ENCODE measurements around the gene HNRNPM.

The HNRNPM gene

DNA sequence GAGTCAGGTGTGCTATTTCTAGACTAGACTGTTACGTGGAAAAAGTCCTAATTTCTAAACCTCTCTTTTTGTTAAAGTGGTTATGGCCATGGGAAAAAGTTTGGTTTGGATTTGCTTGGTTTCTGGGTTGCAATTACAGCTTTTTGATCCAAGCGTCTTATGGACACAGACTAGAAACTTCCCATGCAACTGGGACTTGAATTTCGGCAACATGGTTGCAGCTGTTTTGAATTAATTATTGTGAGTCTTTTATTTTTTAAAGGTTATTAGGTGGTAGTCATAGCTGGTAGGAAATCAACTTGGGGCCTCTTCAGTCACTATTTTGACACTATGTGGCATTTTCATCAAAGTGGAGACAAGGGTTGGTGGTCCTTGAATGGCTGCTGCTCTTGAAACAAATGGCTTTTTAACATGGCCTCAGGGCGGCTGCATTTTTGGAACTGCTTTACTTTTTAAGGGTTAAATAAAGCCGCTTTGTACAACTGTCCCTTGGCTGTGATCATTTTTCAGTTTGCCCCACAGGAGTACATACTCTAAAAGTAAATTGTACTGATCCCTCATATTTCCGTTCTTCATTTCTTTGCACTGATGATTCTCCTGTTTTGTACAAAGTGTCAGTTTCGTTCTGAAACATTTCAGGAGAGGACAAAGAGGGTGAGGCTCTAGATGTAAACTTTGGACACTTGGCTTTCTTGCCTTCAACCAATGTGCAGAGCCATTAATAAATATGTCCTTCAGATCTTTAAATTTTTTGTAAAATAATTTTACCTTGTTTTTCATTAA is 15.9 kb downstream of the HNRNPM start:
- DNase-seq = no peak

DNA sequence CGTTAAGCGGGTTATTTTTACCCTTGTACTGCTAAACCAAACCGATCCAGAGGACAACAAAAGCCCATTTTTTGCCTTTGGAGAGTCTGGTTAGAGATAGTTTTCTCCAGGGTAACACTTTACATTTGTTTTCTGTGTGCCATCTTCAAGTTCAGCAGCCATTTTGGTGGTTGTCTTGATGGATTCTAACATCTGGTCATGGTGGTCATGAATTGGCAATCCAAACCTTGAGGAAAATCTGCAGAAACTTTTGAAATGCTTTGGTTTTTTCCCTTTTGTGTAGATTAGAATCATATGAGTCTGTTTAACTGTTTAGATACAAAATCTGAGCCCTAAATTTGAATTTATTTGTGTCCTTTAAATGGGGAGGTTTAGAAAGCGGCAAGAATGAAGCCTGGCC is 16.6 kb downstream of the HNRNPM start:
- no peak for DNase-seq

DNA sequence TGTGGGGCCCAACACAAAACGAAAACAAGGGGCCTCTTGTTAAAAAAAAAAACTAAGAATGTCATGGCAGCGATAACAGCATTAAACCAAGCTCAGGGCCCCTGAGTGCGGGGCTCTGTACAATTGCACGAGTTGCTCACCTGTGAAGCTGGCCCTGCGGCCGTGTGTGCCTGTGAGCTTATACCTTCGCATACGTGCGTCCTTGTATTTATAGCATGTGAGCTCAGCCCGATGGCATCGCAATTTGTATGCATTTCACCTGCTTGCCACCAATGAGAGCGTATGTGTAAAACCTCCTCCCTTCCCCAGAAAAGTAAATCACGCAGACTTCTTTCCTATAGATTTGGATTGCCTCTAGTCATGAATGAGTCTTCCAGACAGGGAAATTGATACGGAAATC is 17.1 kb downstream of the HNRNPM start:
- no peak for DNase-seq

DNA sequence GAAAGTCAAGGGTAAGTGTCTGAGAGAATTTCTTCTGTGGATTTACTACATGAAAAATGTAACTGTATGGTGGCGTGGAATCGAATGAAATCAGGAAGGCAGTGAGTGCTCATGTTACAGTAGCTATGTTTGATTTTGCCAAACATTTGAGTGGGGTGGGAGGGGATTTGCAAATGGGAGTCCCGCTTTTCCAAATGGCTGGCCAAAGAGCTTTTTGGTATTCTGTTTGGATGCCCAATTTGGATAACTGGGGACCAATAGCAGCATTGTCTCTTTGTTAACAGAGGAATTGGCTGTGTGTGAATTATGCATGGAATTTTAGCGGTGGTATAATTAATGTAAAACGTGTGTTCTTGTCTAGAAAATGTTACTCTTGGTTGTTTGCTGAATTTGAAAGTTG is 17.8 kb downstream of the HNRNPM start:
- no peak for DNase-seq

DNA sequence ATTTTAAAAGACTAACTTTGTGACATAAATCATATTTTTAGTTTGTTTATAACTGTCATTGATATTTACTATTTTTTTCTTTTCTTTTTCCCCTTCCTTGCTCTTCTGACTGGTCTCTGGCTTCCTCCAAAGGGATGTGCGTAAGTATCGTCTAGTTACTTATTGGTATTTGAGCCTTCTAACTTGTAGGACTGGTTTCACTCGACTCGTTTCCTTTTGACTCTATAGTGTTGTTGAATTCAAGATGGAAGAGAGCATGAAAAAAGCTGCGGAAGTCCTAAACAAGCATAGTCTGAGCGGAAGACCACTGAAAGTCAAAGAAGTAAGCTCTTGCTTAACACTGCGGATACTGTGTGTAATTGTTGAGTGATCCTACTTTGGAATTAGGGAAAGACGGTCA is 18.6 kb downstream of the HNRNPM start:
- no peak for DNase-seq

DNA sequence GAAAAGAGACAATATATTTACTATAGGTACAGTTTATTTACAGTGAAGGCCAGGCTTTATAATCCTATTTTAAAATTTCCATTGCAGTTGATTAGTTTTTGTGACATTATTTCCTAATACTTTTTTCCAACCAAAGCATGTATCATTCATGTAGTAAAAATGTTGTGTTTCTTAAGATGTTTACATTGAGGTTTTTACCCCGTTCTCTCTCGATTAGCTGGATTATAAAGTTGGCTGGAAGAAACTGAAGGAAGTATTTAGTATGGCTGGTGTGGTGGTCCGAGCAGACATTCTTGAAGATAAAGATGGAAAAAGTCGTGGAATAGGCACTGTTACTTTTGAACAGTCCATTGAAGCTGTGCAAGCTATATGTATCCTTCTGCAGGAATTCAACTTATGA is 21.2 kb downstream of the HNRNPM start:
- DNase-seq = no peak

DNA sequence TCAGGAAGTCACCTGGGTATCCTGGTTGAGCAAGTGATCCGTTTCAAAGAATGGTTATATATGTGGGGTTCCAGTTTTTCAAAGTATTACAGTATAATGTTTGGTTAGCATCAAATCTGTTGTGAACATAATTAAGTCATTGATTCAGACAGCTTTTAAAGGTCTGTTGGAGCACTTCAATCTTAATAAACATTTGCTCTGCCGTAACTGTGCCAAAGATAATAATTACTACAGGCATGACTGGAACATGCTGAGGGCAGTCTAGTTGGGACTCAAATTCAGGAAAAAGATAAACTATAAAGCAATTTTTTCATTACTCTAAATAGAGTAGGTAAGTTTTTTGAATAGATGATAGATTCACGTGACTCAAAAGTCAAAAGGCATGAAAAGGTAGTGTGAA is 23.3 kb downstream of the HNRNPM start:
- no peak for DNase-seq

DNA sequence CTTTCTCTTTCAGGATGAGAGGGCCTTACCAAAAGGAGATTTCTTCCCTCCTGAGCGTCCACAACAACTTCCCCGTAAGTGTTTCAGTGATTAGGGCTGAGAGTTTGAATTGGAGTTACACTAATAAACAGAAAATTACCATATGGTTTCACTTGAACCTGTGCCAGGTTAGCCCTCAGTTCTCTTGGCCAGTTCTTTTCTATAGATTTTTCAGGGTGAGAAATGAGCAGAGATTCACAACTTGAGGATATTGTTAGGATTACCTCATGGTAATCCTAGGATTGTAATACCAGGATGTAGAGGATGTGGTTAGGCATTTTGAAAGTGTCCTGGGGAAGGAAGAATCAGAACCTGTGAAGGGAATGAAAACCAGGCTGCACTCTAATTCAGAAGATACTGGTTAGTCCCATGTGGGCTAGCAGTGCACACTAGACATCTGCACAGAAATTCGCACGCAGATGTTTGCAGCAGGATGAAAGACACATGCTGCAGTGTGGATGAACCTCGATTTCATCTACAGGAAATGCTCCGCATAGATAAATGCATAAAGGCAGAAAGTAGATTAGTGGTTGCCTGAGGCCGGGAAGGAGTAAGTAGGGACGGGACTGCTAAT is 24.1 kb downstream of the HNRNPM start:
- no peak for DNase-seq

DNA sequence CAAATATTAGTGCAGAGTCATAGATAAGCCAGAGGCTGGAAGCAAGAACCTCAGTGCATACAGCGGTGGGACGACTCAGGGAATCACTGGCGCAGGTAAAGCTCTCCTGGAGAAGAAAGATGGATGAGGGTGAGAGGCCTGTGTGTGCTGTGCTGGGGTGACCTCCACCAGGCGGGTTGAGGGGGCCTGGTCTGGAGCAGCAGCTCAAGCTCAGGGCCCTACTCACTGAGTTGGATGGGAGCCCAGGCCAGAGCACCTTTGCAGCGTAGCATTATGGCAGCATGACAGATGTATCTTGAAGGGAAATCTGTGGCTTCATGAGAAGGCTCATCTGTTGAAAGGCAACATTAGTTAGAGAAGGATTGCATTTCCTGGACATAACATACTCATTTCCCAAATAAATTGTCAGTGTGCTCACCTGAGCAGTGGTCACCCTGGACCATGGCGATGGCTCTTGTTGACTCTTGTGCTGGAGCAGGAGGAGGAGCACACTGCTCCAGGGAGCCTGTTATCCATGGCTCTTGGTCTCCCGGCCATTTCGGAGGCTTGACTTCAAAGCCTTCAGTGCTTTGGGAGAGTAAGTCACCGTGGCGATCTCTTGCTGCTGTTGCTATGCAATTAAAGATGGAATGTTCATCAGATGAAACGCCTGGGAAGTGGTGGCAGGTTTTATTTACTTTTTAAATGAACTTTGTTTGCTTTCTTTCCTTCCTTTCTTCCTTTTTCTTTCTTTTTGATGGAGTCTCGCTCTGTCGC is 25.0 kb downstream of the HNRNPM start:
- DNase-seq = no peak

DNA sequence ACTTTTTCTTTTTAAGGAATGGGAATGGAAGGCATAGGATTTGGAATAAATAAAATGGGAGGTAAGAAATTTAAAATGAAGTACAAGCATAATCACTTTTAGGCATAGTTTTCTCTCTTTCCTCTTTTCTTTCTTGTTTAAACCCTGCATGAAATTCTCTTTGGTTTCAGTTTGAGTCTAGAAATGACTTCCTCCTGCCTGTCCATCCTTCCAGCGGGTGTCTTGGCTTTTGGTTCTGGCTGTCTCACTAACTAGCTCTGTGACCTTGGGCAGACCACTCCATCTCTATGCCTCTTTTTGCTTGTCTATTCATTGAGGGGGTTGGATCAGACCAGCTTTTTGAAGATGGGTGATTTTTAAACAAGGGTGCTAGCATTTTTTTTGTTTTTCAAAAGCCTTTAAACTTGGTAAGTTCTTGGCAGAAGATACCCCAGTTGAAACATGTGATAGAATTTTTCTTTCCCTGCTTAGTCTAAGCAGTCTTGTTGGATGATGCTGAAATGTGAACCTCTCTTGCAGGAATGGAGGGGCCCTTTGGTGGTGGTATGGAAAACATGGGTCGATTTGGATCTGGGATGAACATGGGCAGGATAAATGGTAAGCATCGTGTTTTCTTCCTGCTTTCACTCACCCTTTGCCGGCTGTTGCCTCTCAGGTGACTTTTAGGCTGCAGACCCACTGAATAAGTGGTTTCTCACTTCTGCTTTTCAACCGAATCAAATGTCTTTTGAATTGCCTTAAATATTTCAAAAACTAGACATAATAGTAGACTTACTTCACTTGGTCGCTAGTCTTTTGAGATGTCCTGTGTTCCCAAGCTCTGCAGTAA is 29.1 kb downstream of the HNRNPM start:
- DNase-seq = no peak

DNA sequence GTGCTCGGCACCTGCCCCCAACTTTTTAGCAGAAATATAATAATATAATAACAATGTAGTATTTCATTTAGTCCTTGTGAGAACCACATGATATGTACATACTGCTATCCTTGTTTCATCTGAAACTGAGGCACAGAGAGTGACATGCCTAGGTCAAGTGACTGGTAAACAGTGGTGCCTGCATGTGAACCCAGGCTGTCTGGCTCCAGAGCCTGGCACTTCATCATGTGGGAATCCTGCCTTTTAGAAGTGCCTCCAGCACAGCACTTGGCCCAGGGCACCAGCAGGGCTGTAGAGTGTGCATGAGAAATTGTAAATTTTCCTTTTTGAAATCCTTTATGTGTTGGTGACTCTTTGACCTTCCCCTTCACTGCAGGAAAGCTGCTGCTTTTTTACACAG is 30.2 kb downstream of the HNRNPM start:
- DNase-seq = no peak

DNA sequence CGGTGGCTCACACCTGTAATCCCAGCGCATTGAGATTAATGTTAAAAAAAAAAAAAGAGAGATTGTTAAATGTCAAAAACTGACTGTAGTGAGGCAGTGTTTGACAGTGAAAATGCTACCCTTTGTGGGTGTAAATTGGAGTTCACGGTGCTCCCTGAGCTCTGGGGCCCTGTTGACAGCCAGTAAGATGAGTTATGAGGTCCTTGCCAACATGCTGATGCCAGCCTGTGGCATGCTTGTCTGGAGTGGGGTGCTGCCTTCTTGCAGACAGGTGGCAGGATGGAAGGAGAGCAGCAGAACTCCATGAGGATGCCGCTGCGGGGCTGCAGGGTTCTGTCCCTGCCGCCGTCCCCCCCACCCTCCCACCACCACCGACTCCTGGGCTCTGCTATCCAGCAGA is 31.7 kb downstream of the HNRNPM start:
- DNase-seq = no peak

DNA sequence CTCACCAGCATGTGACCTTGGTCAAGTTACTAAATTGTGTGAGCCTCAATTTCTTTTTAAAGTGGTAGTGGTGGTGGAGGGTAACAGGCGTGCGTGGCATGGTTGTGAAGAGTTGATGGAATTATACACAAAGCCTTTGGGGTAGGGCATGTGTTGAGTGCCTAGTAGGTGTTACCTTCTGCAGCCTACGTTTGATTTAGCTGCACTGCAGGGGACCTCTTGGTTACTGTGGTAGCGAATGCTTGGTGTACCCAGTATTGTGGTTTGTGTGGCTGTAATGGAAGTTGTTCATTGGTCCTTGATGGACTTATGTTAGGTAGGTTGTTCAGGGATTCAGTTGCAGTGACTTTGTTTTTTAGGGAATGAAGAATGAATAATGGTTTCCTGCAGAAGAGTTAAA is 33.1 kb downstream of the HNRNPM start:
- no peak for DNase-seq

DNA sequence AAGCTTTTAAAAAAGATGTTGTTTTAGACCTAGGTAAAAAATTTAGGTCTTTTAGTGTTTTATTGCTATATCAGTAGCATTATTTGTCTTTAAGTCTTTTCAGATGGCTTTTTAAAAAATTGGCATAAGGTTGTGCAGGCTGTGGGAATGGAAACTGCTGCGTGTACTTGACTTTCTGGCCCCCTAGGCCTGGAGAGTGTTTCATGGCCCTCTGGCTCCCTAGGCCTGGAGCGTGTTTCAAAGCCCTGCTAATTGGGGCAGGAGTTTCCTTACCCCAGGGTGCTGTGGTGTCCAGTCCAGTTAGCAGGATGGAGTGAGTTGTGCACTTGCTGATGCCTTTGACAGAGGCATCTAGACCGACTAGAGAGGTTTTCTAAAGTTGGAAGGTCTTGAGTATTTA is 33.8 kb downstream of the HNRNPM start:
- DNase-seq = no peak

DNA sequence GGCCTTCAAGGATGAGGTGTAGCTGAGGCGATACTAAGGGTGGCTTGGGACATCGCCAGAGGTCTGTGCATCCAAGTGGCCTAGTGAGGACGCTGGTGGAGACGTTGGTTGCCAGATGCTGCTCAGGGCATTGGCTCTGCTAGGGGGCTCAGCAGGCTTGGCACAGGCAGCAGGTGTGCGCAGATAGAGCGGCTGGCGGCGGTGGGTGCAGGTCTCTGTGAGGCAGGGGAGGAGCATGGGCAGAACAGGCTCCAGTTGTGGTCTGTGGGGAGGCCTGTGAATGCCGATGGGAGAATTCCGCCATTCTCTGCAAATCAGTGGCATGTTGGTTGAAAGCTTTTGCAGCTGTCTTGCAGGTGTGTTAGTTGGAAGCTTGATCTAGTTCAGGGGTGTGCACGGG is 36.4 kb downstream of the HNRNPM start:
- no peak for DNase-seq

DNA sequence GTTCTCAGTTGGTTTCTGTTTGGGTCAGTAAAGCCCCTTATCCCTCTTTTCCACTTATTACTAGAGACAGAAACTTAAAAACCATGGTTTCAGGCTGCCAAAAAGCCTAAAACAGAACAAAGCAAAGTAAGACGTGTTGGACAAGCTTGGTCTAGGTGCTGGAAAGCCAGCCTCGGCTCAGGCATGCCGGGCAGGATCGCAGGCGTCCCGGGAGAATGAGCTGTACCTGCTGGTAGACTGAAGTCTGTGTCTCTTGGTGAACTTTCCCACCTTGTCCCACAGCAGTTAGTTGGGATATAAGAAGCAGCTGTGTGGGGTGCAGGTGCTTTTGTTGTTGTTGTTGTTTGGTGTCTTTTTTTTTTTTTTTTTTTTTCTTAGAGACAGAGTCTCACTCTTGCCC is 36.8 kb downstream of the HNRNPM start:
- DNase-seq = no peak

DNA sequence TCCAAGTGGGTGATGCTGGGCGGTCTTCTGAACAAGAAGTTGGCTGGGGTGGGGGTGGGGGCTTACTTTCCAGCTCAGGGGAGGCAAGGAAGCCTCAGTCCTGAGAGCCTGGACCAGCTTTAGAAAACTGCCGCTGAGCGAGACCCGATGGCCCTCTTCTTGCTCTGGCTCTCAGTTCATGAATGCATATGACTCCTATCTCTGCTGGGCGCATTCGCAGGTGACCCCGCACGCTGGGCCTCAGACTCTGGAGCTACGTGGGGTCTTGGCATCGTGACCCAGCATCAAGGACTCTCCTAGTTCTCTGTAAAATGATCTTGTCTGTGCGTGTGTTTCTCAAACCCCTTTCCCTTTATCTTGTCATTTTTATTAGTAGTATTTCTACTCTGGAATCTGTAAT is 37.9 kb downstream of the HNRNPM start:
- DNase-seq = no peak

DNA sequence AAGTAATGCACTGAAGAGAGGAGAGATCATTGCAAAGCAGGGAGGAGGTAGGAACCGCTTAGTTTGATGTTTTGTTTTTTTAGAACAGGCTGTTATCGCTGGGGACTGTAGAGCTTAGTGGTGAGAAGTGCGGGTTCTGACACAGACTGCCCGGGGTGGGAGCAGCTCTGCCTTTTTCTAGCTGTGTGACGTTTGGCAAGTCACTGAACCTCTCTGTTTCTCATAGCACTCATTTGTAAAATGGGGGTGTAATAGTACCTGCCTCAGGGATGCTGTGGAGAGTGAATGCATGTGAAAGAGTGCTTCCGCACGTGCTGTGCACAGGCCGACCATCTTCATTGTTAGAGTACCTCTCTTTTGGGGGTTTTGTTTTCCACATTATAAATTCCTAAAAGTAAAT is 38.4 kb downstream of the HNRNPM start:
- no peak for DNase-seq

DNA sequence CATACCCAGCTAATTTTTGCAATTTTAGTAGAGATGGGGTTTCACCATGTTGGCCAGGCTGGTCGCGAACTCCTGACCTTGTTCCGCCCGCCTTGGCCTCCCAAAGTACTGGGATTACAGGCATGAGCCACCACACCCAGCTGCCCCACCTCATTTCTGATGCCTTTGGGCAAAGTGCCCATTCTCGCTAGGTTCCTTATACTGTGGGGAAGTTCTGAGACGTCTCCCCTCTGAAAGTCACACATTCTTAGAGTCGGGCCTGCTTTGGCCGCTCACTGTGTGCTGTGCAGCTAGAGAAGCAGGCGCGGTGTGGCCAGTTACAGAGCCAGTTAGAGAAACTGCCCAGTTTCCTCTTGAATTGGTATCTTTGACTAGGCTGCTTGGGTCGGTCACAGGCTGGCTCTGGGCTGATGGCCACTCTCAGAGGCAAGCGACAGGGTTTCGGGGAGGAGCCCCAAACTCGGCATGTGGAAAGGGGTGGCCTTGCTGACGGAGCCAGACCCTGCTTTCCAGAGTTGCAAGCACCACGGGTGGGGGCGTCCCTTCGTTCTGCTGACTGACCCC is 39.6 kb downstream of the HNRNPM start:
- no peak for DNase-seq

DNA sequence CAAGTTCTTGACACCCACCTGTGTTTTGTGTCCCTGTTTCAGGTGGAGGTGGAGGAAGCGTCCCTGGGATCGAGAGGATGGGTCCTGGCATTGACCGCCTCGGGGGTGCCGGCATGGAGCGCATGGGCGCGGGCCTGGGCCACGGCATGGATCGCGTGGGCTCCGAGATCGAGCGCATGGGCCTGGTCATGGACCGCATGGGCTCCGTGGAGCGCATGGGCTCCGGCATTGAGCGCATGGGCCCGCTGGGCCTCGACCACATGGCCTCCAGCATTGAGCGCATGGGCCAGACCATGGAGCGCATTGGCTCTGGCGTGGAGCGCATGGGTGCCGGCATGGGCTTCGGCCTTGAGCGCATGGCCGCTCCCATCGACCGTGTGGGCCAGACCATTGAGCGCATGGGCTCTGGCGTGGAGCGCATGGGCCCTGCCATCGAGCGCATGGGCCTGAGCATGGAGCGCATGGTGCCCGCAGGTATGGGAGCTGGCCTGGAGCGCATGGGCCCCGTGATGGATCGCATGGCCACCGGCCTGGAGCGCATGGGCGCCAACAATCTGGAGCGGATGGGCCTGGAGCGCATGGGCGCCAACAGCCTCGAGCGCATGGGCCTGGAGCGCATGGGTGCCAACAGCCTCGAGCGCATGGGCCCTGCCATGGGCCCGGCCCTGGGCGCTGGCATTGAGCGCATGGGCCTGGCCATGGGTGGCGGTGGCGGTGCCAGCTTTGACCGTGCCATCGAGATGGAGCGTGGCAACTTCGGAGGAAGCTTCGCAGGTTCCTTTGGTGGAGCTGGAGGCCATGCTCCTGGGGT is 41.0 kb downstream of the HNRNPM start:
- no peak for DNase-seq

DNA sequence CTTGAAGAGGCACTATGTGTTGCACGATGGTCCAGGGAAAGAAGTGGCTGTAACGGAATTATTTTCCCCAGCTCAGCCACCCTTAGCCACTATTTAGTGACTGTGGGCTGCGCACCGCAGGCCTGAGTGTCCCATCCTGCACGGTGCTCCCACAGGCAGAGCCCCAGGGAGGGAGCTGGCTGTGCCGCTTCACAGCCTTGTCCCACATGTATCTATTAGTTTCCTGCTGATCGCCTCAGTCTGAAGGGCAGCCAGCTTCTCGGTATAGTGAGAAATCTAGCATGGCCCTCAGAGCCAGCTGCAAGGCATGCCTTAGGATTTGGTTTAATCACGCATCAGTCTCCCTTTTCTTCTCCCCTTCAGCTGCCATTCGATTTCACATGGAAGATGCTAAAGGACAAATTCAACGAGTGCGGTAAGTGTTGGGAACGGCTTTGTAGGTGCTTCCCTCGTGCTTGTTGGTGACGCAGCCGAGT is 41.9 kb downstream of the HNRNPM start:
- no peak for DNase-seq

Data from effector CD8-positive, alpha-beta T cell (primary cell).